GM18502 (cell line): Measurements from ENCODE around the gene RBM22.
A peak's percentile ranks its signal among the peaks of the same experiment; 100 is the strongest.

Experiments
- ATAC-seq: cut with Tn5 transposase; IDR thresholded peaks from one replicate; pipeline ENCODE4 v1.9.1; 2021; ENCODE audit warnings: mild to moderate bottlenecking; ENCODE audit not compliant: unreplicated experiment, poor library complexity

RBM22 gene

DNA sequence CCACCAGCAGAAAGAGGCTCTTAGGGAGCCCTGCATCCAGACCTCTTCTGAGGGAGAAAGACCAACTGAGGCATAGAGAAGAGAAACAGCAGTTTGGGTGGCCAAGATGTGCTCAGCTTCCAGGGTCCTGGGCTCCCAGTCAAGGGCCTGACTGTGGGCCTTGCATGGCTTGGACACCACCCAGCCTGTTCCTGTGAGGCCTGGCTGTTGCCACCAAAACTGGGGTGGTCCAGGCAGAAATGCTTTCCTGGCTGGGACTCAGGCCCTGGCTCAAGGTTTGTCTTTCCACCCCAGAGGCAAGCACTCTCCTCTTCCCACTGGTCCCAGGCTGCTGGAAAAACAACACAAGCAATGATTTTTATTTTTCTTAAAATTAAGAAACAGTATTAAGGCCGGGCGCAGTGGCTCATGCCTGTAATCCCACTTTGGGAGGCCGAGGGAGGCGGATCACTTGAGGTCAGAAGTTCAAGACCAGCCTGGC lies 26.5 kb downstream of the RBM22 start:
- ATAC-seq = no peak

DNA sequence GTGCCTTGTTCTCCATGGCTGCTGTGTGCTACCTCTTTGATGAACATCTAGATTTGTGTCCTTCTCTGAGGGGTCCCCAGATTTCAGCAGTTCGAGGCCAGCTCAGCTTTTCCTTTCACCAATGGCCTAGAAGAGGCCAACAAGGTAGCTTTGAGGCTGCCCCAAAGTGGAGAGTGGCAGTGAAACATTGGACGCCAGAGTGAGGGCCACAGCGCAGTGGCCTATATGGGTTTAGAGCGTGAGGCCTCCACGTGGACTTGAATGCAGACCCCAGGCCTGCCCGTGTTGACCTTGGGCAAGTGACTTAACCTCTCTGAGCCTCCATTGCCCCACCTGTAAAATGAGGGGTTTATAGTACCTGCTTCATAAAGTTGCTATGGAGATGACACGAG lies 28.0 kb downstream of the RBM22 start:
- no peak for ATAC-seq

DNA sequence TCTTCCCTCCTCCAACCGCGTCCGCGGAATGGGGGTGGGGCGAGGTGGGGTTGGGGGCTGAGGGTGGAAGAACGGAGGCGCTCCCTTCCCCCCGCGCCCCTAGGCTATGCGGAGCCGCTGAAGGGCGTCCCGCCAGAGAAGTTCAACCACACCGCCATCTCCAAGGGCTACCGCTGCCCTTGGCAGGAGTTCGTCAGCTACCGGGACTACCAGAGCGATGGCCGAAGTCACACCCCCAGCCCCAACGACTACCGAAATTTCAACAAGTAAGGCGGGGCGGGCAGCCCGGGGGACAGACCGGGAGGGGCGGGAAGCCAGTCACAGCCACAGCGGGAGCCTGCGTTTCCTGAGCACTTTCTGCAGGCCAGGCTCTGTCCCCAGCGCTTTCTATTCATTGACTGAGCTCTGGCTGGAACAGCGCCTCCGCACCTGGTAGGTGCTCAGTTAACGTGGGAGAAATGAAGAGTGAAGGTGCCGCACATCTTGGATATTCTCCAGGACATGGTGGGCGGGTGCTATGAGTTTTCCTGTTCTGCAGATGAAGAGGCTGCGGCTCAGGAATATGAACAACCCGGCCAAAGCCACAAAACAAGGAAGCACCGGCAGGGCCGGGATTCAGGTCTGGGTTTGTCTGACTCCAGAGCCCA lies 28.5 kb downstream of the RBM22 start:
- ATAC-seq = no peak

DNA sequence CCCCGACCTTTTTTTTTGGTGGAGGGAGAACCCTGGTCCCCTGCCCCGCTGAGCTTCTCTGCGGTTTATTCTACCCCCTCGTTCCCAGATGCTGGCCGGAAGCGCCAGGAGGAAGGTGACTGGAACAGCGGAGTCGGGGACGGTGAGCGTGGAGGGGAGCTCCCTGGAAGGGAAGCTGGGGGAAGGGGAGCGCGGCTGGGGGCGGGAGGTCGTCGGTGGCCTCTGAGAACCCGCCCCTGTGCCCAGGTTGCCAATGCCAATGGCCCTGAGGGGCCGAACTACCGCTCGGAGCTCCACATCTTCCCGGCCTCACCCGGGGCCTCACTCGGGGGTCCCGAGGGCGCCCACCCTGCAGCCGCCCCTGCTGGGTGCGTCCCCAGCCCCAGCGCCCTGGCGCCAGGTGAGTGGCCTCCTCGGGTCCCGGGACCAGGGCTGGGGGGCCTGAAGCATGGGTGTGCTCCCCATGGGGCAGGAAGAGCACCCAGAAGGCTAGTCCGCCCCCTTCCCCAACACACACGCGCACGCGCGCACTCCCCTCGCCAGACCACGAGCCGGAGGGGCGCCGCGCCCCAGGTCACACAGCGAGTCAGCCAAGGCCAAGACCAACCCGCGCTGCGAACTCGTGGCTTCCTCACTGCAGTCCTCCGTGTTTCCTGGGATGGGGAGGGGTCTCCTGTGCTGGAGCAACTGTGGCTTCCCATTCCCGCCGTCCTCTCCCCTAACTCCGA lies 29.2 kb downstream of the RBM22 start:
- ATAC-seq = no peak

DNA sequence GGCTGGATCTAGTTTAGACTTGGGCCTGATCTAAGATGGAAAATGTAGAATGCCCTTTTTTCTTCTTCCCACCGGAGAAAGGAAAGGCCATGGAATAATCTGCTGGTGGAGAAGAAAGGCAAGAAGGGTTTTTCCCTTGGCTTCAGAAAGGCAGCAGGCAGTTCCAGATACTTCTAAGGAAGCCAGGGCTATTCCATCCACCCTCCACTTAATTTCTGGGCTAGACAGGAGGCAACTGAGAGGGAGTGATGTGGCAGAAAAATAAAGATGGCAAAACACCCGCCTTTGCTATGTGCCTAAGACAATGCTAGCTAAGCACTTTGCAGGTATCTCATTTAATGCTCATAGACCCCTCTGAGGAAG lies 29.9 kb downstream of the RBM22 start:
- ATAC-seq = no peak

DNA sequence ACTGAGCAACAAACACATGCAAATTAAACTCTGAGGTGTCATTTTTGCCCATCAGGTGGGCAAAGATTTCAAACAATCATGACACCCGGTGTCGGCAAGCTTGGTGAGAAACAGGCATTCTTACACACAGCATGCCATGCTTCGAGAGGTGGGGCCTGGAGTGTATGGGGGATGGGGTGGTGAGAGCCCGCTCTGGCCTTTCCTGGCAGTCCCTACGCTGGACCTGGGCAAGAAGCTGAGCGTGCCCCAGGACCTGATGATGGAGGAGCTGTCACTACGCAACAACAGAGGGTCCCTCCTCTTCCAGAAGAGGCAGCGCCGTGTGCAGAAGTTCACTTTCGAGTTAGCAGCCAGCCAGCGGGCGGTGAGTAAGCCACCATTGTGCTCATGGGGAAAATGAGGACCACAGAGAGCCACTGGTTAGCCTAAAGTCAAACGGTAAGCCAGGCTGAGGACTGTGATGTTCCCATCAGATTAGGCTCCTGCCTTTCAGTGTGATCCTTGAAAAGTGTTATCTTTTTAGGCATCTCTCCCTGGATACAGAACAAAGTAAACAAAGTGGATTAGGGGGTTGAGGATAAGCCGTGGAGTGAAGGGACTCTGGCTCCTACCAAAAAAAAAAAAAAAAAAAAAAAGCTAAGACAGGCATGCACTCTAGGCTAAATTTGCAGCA lies 30.5 kb downstream of the RBM22 start:
- no peak for ATAC-seq

DNA sequence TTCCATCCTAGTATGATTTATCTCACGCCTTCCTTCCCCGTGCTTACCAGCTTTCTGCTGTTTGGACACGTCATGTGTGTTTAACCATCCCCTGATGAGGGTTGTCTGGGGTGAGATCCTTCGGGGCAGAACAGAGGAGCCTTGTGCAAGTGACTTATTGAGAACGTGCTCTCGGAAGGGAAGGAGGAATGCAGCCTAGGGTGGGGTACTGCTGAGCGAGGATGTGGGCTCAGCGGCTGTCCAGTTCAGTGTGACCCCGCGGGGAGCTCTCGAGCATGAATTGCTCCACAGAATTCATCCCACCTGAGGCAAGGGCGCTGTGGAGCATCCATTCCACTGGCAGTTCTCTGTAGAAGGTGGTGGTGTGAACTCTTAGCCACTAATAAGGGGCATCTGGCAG lies 35.8 kb downstream of the RBM22 start:
- no peak for ATAC-seq

DNA sequence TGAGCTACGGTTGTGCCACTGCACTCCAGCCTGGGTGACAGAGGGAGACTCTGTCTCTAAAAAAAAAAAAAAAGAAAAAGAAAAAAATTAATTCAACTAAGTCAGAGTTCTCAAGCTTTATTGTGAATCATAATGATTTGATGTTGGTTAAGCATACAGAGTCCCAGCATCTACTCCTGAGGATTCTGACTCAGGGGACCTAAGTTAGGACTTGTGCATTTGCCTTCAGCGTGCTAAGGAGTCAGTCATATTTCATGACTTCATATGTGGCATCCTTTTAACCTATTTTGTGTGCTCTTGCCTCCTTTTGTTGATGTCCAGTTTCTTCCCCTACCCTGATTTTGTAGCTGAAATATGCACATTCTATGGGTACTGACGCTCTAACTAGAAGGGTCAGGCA lies 36.9 kb downstream of the RBM22 start:
- ATAC-seq = no peak

DNA sequence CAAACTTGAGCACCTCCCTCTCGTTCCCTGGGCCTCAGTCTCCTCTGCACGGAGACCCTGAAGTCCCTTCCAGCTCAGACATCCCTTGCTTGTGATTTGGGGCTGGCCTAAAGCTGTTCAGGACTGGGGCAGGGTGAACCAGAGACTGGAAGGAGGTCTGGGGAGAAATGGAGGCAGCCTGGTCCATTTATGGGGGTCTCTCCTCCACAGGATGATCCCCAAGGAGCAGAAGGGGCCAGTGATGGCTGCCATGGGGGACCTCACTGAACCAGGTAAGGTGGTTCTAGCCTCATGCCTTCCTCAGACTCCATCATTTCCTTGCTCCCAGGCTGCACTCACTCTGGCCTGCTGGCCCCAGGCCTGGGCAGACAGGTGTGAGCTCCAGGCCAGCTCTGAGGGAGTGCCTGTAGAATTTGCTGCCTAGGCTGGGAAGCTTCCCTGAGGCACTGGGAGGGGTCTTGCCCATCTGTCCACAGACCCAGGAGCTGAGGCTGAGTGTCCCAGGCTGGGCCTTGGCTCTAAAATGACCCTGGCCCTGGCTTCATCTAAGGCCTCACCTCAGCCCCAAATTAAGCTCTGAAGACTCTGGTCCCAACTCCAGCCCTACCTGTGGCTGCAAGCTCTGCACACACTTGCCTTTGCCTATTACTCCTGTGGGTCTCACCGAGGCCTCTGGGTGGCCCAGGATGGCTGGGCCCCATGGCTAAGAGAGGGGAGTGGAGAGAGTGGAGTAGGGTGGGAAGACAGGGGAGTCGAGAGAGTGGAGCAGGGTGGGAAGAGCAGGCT lies 37.9 kb downstream of the RBM22 start:
- ATAC-seq = no peak

DNA sequence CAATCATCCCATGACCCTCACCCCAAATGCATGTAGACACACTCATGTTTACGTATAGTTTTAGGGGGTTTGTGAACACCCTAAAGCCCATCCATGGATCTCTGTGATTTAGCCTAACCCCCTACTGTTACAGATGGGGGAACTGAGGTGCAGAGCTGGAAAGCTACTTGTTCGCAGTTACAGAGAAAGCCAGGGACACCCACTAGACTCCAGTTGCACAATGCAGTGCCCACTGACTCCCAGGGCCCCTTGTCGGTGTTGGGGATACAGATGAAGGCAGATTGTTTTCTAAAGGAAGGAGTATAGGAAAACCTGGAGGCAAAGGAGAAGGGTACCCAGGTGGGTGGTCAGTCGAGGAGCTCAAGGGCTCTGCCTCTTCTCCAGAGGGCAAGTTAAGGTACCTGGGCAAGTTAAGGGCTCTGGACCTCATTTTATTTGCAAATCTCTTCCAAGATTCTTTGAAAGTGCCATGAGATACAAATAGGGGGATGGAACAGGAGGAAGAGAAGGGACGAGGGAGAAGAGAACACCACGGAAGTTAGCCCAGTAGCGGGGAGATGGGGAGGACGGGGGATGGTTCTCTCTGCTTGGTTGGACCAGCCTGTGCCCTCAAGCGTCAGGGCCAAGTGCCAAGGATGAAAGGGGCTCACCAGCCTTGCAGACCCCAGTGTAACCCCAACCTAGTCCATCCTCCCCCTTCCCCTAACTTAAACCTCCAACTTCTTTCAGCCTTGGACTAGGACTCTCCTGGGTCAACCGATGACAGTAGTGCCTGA lies 38.9 kb downstream of the RBM22 start:
- no peak for ATAC-seq

DNA sequence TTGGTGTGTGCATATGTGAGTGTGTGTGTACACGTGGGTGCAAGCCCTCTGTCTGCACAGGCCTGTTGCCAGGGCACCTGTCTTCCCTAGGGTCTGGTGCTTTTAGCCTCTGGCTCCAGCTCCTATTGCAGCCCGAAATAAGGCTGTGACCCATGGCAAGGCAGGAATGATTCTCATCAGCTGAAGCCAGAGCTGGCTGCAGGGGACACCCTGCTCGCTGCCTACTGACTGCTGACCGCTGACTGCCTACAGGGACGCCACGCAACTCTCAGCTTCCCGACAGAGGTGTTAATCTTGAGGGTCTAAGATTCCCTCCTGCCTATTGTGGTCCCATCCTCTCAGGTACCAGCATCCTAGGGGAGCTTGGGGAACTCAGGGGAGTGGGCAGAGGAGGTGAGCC lies 39.8 kb downstream of the RBM22 start, which contains the start of gene MYOZ3:
MYOZ3 (plus strand) TSS at position 166 of the 400 bp plus-strand sequence. CDS start 1,691 bp downstream, outside the sequence.
- no peak for ATAC-seq

DNA sequence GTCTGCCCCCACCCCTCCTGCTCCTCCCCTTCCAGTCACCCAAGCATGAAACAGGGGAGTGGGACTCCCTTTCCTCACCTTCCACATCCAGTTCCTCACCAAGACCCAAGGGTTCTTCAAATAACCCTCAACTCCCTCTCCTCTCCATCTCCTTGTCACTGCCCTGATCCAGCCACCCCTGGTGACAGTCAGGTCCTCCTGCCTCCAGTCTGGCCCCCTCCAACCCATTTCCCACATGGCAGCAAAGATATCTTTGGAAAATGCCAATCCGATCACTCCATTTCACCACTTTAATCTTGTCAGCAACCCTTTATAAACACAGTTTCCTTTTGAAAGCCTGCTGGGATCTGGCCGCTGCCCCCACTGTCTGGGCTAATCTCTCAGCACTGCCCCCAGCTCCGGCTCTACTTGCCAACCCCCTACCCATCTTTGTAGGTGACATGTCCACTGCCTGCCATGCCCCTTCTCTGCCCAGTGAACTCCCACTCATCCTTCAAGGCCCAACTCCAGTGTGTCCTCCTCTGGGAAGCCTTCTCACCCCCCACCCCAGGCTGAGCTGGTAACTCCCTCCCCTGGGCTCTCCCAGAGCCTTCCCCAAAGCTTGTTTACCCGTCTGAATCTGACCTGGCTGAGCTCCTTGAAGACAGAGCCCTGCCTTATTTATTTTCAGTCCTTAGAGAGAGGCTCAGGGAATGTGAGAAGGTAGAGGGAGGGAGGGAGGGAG lies 40.6 kb downstream of the RBM22 start:
- ATAC-seq = no peak

DNA sequence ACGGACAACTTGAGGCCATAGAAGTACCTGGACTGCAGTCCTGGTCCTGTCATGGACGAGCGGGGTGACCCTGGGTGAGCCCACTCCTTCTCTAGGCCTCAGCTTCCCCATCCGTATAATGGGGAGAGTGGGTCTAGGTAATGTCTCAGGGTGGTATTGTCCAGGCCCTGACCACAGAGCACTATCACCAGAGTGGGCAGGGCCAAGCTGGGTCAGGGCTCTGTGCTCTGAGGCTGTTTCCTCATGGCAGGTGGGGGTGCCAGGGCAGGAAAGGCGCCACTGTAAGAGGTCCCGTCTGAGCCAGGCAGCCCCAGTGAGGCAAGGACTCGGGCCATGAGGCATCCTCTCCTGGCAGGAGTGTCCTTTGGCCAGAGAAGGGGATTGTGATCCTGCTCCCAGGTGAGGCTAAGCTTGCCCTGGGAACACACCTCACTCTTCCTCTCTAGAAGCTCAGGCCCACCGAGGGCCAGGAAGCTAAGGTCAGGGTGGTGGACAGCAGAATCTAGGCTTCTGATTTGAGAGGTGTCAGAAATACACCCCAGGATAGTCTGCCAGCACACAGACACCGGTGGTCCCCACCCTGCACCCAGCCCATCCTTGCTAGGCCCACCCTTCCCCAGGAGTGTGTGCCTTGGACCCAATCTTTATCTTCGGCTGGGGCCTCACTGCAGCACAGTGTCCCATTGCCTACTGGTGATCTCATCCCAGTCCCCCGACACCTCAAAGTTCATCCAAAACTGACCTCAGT lies 41.3 kb downstream of the RBM22 start:
- ATAC-seq = no peak

DNA sequence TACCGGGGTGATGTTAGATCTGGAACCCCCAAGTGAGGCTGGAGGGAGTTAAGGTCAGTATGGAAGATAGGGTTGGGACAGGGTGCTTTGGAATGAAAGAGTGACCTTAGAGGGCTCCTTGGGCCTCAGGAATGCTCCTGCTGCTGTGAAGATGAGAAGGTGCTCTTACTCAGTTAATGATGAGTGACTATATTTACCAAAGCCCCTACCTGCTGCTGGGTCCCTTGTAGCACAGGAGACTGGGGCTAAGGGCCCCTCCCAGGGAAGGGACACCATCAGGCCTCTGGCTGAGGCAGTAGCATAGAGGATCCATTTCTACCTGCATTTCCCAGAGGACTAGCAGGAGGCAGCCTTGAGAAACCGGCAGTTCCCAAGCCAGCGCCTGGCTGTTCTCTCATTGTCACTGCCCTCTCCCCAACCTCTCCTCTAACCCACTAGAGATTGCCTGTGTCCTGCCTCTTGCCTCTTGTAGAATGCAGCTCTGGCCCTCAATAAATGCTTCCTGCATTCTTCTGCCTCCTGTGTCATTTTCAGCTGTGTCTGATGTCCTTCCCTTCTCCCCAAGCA lies 42.1 kb downstream of the RBM22 start:
- ATAC-seq = no peak

DNA sequence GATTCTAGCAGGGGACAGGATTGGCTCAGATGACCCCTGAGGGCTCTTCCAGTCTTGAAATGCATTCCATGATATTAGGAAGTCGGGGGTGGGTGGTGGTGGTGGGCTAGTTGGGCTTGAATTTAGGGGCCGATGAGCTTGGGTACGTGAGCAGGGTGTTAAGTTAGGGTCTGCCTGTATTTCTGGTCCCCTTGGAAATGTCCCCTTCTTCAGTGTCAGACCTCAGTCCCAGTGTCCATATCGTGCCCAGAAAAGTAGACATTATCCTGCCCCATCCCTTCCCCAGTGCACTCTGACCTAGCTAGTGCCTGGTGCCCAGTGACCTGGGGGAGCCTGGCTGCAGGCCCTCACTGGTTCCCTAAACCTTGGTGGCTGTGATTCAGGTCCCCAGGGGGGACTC lies 42.7 kb downstream of the RBM22 start:
- ATAC-seq = no peak

DNA sequence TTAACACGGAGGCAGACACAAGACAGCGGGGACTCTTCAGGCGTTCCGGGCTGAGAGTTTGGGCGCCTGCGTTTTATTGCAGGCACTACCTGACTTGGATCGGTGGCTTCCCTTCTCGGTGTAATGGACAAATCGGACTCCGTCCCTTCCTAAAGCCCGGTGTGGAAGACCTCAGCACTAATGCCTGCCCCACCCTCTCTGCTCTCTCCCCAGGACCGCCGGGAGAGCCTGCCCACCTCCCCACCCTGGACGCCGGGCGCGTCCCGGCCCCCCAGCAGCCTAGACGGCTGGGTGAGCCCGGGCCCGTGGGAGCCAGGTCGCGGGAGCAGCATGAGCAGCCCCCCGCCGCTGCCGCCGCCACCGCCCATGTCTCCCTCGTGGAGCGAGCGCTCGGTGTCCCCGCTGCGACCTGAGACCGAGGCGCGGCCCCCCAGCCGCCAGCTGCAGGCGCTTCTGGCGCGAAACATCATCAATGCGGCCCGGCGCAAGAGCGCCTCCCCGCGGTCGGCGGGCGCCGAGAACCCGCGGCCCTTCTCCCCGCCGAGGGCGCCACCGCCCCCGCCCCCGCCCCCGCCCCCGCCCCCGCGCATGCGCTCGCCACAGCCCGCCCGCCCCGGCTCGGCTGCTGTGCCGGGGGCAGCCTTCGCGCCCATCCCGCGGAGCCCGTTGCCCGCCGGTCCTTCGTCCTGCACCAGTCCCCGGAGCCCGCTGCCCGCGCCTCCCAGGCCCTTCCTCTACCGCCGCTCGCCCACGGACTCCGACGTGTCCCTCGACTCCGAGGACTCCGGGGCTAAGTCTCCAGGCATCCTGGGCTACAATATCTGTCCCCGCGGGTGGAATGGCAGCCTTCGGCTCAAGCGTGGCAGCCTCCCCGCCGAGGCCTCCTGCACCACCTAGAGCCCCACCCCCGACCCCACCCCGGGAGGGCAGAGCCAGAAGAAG lies 44.4 kb downstream of the RBM22 start:
- ATAC-seq = peak; percentile 77

DNA sequence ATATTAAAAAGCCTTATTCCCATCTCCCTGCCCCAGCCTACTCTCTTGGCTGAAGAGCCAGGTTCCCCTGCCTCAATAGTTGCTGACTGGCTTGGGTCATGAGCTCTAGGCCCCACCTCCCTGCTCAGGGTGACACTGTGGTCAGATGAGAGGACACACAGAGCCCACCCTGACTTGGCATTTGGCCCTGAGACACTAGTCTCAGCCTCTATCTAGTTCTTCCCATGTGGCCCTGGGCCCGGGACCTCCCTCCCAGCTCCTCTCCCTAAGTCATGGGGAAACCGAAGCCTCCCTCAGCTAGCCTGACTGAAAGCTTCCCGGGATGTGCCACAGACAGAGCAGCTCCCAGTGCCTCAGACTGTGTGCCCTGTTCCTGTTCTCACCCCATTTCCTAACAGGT lies 45.6 kb downstream of the RBM22 start:
- no peak for ATAC-seq
